ENCODE measurements around the gene FUT9.
A peak's percentile ranks its signal among the peaks of the same experiment; 100 is the strongest.

Gene FUT9

DNA sequence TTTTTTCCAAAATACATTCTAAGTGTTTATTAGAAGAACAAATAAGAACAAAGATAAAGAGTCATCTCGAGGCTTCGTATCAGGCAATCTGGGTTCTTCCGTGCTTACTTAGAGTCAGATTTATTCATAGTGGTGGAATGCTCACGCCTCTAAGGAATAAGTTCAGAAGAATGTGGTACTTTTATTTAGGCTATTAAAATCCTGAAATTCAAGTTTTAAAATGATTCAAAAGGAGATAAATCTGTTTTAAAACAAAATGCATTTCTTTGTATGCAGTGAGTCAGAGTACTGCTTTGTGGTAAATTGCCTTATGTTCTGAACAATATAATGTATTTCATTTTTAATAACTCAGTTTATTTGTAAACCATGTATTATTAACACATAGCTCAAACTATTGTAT, 89.1 kb downstream of the FUT9 start:
- Mint-ChIP-seq H3K9me3 (no peaks in the 10 kb centered on the region), H3K36me3 (no peaks in the 10 kb centered on the region), H3K27me3 (no peaks in the 10 kb centered on the region), H3K4me3 (no peak overlapping the region), H3K4me1 (no peaks in the 10 kb centered on the region), H3K27ac (no peak overlapping the region)
- CTCF ChIA-PET: no interaction called here
- DNase-seq: no peak

DNA sequence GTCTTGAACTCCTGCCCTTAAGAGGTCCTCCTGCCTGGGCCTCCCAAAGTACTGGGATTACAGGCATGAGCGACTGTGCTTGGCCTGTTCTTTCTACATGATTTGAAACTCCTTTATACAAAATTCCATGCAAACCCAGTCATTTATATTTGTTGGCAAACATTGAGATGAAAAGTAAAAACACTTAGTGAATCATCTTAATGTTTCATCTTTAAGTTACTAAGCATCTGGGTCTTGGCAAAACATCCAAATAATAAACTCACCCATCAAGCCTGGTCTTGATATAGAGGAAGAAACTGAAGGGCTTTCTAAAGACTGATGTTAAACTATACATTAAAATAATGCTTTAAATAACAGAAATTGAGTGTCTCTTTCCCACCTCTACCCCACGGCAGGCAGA, 95.1 kb downstream of the FUT9 start:
- Mint-ChIP-seq H3K4me1 (no peaks in the 10 kb centered on the region), H3K27me3 (no peaks in the 10 kb centered on the region), H3K9me3 (no peaks in the 10 kb centered on the region), H3K4me3 (no peak overlapping the region), H3K36me3 (no peaks in the 10 kb centered on the region), H3K27ac (no peak overlapping the region)
- CTCF ChIA-PET: no interaction called here
- DNase-seq: no peak

DNA sequence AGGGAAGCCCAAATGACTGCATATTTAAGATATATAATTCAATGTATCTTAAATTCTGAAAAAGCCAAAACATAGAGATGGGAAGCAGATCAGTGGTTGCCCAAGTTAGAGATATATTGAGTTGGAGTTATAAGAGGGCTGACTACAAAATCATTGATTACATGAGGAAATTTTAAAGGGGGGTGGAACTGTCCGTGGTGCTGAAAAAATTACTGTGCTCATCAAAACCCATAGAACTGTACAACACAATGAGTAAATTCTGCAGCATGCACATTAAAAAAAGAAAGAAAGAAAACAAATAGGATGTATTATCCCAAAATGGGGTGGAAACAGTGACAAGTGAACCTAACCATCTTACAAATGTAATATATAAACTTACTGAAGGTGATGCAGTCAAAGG, 100.9 kb downstream of the FUT9 start:
- H3K9me3 Mint-ChIP-seq: no peaks in the 10 kb centered on the region
- no peaks in the 10 kb centered on the region for H3K4me1 Mint-ChIP-seq
- no peaks in the 10 kb centered on the region for H3K36me3 Mint-ChIP-seq
- H3K27me3 Mint-ChIP-seq: no peaks in the 10 kb centered on the region
- CTCF ChIA-PET: no interaction called here
- peak; percentile 34 for DNase-seq
- no peak overlapping the region for H3K27ac Mint-ChIP-seq
- no peak overlapping the region for H3K4me3 Mint-ChIP-seq

DNA sequence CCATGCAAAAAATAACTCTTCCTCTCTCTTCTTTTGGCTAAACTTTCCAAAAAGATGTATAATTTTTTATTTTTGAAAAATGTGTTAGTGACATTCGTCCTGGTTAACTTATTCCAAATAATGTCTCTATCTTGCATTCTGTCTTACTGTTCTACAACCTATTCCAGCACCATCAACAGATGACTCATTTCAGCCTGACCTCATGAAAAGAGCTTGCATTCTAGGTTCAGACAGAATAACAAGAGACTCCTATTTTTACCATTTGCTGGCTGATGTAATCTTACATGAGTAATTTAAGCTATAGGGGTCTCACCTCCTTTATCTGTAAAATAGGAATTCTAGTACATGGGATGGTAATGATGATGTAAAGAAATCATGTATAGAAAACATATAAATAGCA, 109.0 kb downstream of the FUT9 start:
- no peaks in the 10 kb centered on the region for H3K27me3 Mint-ChIP-seq
- no peaks in the 10 kb centered on the region for H3K36me3 Mint-ChIP-seq
- no peaks in the 10 kb centered on the region for H3K4me1 Mint-ChIP-seq
- no peaks in the 10 kb centered on the region for H3K9me3 Mint-ChIP-seq
- no peak for DNase-seq
- no peak overlapping the region for H3K27ac Mint-ChIP-seq
- CTCF ChIA-PET: no interaction called here
- no peak overlapping the region for H3K4me3 Mint-ChIP-seq

DNA sequence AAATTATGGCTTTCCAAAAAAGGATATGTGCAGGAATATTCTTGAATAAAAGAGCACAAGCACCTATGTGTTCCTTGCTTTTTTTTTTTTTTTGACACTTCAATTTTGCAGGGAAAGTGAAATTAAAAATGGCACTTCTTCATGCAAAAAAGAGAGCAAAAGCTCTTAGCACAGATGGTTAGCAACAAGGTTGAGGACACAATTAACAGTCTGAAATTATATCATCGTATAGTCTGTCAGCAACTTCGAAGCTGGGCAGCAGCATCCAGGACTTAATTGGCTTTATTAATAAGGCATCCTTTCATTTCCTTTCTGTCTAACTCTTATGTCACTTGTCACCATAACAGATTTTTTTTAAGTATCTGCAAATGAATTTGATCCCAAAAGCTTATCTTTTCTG, 122.6 kb downstream of the FUT9 start:
- CTCF ChIA-PET: no interaction called here
- no peaks in the 10 kb centered on the region for H3K4me1 Mint-ChIP-seq
- H3K27ac Mint-ChIP-seq: no peak overlapping the region
- no peaks in the 10 kb centered on the region for H3K27me3 Mint-ChIP-seq
- peaks cover 2% of the 10 kb centered on the region for H3K9me3 Mint-ChIP-seq
- no peak overlapping the region for H3K4me3 Mint-ChIP-seq
- no peaks in the 10 kb centered on the region for H3K36me3 Mint-ChIP-seq
- no peak for DNase-seq

DNA sequence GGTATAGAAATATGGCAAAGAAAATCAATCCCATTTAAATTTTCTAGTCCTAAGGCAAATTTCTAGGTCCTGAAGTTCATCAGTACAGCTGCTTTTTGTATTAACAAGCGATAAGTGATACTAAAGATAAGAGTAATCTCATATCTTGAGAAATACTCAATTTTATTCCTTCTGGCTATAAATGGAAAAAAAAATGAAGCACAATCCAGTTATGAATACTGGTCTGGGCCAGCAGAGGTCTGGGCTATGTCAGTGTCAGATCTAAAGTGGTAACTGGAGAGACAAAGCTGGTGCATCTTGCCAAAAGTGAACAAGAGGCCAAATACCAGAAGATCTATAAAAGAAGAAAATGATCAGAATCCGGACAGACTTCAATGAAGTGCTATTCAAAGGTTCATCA, 126.4 kb downstream of the FUT9 start:
- no peaks in the 10 kb centered on the region for H3K36me3 Mint-ChIP-seq
- DNase-seq: no peak
- H3K9me3 Mint-ChIP-seq: peaks cover 2% of the 10 kb centered on the region
- H3K4me1 Mint-ChIP-seq: no peaks in the 10 kb centered on the region
- H3K27ac Mint-ChIP-seq: no peak overlapping the region
- no peaks in the 10 kb centered on the region for H3K27me3 Mint-ChIP-seq
- H3K4me3 Mint-ChIP-seq: no peak overlapping the region
- CTCF ChIA-PET: no interaction called here

DNA sequence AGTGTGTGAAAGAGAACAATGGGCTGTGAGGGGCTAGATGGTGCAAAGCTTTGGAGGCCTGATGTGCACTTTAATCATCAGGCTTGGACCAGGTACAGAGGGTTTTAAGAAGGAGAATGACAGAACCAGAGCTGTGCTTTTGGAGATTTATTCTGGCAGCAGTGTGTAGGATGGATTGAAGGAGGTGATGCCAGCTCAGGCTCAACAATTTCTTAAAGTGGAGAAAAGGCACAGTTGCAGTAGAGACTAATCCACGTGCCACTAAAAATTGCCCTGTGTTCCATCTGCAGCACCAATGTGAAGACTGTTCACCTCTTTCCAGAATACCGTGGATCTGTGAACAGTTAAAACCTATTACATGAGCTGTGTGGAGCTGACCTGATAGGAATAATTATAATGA, 134.7 kb downstream of the FUT9 start:
- CTCF ChIA-PET: no interaction called here
- no peaks in the 10 kb centered on the region for H3K9me3 Mint-ChIP-seq

DNA sequence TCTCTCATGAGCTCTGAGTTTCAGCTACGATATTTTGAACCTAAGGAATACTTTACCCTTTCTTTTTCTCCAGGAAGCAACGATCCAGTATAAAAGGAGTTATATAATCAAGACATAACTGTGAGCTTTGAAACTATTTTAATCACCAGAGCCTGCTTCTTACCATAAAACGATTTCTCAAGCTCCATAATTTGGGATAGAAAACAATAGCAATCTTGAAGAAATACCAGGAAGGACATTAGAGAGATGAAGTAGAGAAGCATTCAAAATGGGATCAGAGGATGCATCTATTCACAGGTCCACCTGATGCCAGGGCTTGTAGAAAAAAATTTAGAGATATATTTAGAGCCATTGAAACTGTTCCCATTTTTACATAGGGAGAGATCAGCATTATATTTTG, 135.9 kb downstream of the FUT9 start:
- no peaks in the 10 kb centered on the region for H3K4me1 Mint-ChIP-seq
- no peak for DNase-seq
- no peaks in the 10 kb centered on the region for H3K27me3 Mint-ChIP-seq
- CTCF ChIA-PET: no interaction called here
- no peaks in the 10 kb centered on the region for H3K9me3 Mint-ChIP-seq
- H3K4me3 Mint-ChIP-seq: no peak overlapping the region
- no peaks in the 10 kb centered on the region for H3K36me3 Mint-ChIP-seq
- no peak overlapping the region for H3K27ac Mint-ChIP-seq

More for the DNA sequence above, 134.7 kb downstream of the FUT9 start:
- Mint-ChIP-seq H3K36me3 (no peaks in the 10 kb centered on the region), H3K27me3 (no peaks in the 10 kb centered on the region), H3K4me1 (no peaks in the 10 kb centered on the region), H3K4me3 (no peak overlapping the region), H3K27ac (no peak overlapping the region)
- no peak for DNase-seq

DNA sequence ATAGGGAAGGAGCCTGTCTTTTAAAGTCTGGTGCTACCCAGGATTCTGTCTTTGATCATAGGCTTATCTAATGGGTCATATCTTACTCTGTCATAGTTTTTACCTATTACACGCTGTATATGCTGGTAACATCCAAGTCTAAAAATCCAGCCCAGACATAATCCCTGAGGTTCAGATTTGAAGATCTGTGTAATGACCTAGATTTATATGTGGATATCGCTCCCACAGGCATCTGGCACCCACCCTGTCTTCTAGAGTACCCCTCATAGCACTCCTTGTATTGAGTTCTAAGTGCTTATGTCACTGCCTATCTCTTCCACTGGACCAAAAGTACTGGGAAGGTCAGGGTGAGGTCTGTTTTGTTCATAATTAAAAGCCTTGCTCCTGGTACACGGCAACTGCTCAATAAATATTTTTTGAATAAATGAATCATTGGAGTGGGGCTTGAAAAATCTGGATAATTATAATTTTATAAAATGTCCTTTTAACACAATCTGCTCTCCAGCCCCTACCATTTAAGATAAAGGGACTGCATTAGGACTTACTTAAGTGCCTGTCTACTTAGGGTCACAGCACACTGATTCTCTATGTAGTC, 136.4 kb downstream of the FUT9 start:
- Mint-ChIP-seq H3K4me1 (no peaks in the 10 kb centered on the region), H3K27me3 (no peaks in the 10 kb centered on the region), H3K36me3 (no peaks in the 10 kb centered on the region), H3K27ac (no peak overlapping the region), H3K4me3 (no peak overlapping the region), H3K9me3 (no peaks in the 10 kb centered on the region)
- DNase-seq: no peak
- CTCF ChIA-PET: no interaction called here

DNA sequence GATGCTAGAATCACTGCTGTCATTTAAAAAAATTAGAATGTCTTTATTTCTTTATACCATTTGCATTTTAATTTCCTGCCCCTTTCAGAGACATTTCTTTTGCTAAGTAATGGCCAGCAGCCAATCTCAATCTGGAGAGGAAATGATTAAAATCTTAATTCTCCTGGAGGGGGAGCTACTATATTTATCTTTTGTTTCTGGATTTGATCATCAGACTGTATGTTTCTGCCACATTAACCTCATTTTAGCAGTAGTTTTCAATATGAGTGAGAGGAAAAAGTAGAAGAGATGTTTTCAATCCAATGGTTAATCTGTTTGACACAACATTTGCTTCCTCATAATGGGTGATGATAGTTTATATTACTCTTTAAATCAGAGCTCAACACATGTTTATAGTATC, 138.0 kb downstream of the FUT9 start:
- H3K9me3 Mint-ChIP-seq: no peaks in the 10 kb centered on the region
- DNase-seq: no peak

DNA sequence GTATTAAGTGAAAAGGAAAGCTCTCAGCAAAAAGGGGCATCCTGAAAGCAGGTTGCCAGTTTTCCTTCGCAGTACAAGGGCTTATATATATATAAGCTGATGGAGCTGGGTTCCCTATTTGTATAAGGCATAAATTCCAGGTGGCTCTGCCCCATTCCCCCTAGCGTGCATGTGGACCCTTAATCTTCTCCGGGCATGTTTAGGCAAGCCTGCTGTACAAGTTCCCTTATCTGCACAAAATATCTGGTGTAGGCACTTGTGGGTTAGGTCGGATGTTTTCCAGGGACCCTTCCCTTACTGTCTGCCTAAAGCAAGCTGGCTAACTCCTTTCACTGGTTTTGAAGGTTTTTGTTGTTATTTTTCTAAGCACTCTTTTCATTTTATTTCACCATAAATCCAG, 140.7 kb downstream of the FUT9 start:
- no peaks in the 10 kb centered on the region for H3K9me3 Mint-ChIP-seq
- CTCF ChIA-PET: no interaction called here
- no peak overlapping the region for H3K27ac Mint-ChIP-seq
- no peaks in the 10 kb centered on the region for H3K4me1 Mint-ChIP-seq
- H3K36me3 Mint-ChIP-seq: no peaks in the 10 kb centered on the region
- H3K4me3 Mint-ChIP-seq: no peak overlapping the region
- DNase-seq: no peak
- H3K27me3 Mint-ChIP-seq: no peaks in the 10 kb centered on the region

More for the DNA sequence above, 138.0 kb downstream of the FUT9 start:
- no peaks in the 10 kb centered on the region for H3K4me1 Mint-ChIP-seq
- H3K4me3 Mint-ChIP-seq: no peak overlapping the region
- no peaks in the 10 kb centered on the region for H3K27me3 Mint-ChIP-seq
- no peak overlapping the region for H3K27ac Mint-ChIP-seq
- CTCF ChIA-PET: interaction anchor here (0.7 kb wide), 1 partner anchor 308 kb away, joined by 3 read pairs; no protein-coding TSS in a partner anchor
- no peaks in the 10 kb centered on the region for H3K36me3 Mint-ChIP-seq

DNA sequence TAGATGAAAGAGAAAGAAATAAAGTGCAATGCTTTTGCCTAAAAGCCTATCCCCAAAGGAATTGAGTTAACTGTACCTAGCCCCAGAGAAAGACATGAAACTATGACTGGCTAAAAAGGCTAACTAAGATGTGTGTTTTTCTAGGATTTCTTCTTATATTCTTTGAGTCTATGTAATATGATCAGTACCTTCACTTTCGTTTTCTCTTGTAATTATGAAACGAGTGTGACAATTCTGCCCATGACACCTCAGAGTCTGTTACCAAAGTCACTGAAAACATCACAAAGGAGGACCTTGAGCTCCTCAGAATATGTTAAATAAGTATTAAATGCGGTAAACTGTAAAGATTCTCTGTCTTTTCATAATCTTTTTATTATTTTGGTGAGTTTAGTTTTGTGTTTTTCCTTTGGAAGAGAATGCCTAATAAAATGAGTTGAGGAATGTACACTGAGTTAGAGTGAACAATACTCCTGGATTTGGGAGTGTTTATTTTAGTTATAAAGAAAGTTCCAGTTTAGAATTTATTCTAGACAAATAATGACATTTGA, 141.3 kb downstream of the FUT9 start:
- H3K27me3 Mint-ChIP-seq: no peaks in the 10 kb centered on the region
- DNase-seq: no peak
- no peaks in the 10 kb centered on the region for H3K9me3 Mint-ChIP-seq
- CTCF ChIA-PET: no interaction called here
- no peak overlapping the region for H3K27ac Mint-ChIP-seq
- no peaks in the 10 kb centered on the region for H3K36me3 Mint-ChIP-seq
- no peak overlapping the region for H3K4me3 Mint-ChIP-seq
- H3K4me1 Mint-ChIP-seq: no peaks in the 10 kb centered on the region

DNA sequence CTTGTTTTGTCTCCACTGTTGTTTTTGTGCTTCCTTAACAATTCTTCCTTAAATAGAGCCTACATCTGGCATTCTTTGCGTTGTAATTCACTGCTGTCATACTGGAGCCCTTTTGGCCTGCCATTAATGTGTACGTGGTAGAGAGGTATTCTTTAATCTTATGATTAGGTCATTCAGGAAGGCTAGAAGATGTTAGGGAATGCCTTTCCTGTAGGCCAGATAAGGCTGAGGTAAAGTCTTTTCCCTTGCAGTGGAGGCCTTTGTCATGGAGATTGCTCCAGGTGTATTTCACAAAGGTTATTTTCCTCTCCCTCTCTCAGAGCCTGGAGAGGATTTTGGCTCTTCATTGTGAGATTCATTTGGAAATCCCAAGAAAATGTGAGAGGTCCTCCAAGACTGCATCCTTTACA, 146.9 kb downstream of the FUT9 start:
- Mint-ChIP-seq H3K4me1 (no peaks in the 10 kb centered on the region), H3K9me3 (peaks cover 2% of the 10 kb centered on the region), H3K27me3 (no peaks in the 10 kb centered on the region), H3K27ac (no peak overlapping the region), H3K36me3 (no peaks in the 10 kb centered on the region), H3K4me3 (no peak overlapping the region)
- CTCF ChIA-PET: no interaction called here
- no peak for DNase-seq

DNA sequence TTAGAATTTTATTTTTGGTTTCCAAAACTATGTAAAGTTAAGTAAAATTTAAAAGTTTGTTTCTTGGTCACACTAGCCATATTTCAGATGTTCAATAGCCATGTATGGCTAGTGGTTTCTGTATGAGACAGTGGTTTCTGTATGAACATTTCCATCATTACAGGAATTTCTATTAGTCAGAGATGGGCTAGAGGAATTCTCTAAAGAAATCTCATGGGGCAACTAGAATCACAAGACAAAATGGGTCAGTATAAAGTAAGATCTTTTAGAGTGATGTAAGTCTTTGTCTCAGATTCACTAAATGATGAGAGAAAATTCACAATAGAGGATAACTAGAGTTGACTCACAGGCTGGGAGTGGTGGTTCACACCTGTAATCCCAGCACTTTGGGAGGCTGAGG, 149.0 kb downstream of the FUT9 start:
- Mint-ChIP-seq H3K4me1 (no peaks in the 10 kb centered on the region), H3K27ac (no peak overlapping the region), H3K36me3 (no peaks in the 10 kb centered on the region), H3K27me3 (no peaks in the 10 kb centered on the region), H3K9me3 (peaks cover 2% of the 10 kb centered on the region), H3K4me3 (no peak overlapping the region)
- CTCF ChIA-PET: no interaction called here
- DNase-seq: no peak

DNA sequence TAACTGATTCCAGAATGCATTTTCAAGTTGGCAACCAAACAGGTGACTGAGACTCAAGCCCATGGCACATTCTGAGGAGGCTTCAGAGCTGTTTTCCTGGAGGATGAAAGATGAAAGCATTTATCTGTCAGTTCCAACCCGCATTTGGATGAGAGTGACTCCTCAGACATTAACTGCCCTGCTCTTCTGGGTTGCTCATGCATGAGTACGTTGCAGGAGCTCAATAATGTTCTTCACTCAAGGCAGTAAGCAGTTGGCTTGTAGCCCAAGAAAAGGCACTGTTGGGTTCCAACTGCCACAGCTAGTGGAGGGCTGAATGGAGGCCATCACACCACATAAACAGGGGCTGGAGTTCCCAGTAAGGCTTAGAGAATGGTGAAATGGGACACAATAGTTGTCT, 155.3 kb downstream of the FUT9 start:
- Mint-ChIP-seq H3K36me3 (no peaks in the 10 kb centered on the region), H3K27ac (no peak overlapping the region), H3K4me1 (no peaks in the 10 kb centered on the region), H3K27me3 (no peaks in the 10 kb centered on the region), H3K4me3 (no peak overlapping the region), H3K9me3 (no peaks in the 10 kb centered on the region)
- CTCF ChIA-PET: no interaction called here
- no peak for DNase-seq

DNA sequence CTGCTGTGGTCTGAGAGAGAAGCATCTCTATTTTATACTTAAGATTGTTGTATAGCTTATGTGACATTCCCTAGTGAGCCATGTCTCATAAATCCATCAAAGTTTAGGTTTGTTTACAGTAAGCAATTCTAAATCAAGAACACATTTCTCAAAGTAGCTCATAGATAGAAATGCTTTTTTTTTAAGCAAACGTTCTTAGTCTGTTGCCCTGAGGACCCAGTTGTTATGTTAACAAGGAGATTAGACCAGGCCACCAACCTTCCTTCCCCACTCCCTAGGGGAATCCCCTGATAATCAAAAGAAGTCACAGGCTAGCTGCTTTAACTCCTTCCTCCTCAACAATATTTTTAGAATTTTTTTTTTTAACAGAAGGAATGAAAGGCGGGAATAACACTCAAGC, 169.0 kb downstream of the FUT9 start:
- H3K27me3 Mint-ChIP-seq: no peaks in the 10 kb centered on the region
- H3K4me1 Mint-ChIP-seq: no peaks in the 10 kb centered on the region
- H3K36me3 Mint-ChIP-seq: no peaks in the 10 kb centered on the region
- H3K9me3 Mint-ChIP-seq: no peaks in the 10 kb centered on the region
- no peak overlapping the region for H3K27ac Mint-ChIP-seq
- CTCF ChIA-PET: no interaction called here
- no peak for DNase-seq
- H3K4me3 Mint-ChIP-seq: no peak overlapping the region
